Tibial nerve (tissue), 3 donors: ENCODE measurements around the gene BEND2.

Source experiments
- EP300 ChIP-seq, 2 donors: sonication (generic); formaldehyde crosslinking; IDR thresholded peaks; one replicate each; pipeline ENCODE4 v1.6.1; 2017; ENCODE audit warnings: antibody characterized with exemption in 2 of 2, mild to moderate bottlenecking in 1 of 2
- POLR2A ChIP-seq, 2 donors: fragments of 450-650 bp; IDR thresholded peaks; one replicate each; pipeline ENCODE4 v1.6.1; 2017; ENCODE audit warnings: antibody characterized with exemption in 2 of 2, mild to moderate bottlenecking in 2 of 2, moderate library complexity in 2 of 2

- TF ChIP-seq POLR2A (IDR thresholded peaks at IDR 0.05) (no peak), EP300 (IDR thresholded peaks at IDR 0.05) (no peak)
Measured at GRCh38 chrX:18210470-18210869, 10.2 kb downstream of the BEND2 start.
